IMR-90 (cell line): Measurements from ENCODE around the gene TNRC6C. TPM values are rescaled to one million over a fixed set of nuclear protein-coding genes. Genes with fewer than 3 reads are reported as not detected.
"Not testable (repeated sequence)": the region's sequence is repeated elsewhere in the genome, so short reads cannot be mapped to it uniquely, and the experiment has no call there.

Experiments
- ATAC-seq: fragments of 200-7000 bp; cut with Tn5 transposase; 2 replicates; pipeline ENCODE4 v1.9.1; 2020; ENCODE audit warnings: low read depth, mild to moderate bottlenecking, moderate library complexity
- BruUV-seq: library from RNA; stranded (reverse); fragments of 400-500 nt; replicated peaks from 2 replicates; lab custom pipeline; 2021; lab: Mats Ljungman, UMichigan
- CTCF ChIA-PET: fragments of 300-600 bp; formaldehyde crosslinking; extraction: SDS; loops from one replicate; lab custom pipeline; 2021; ENCODE audit warnings: antibody characterized with exemption; lab: Yijun Ruan, JAX
- POLR2A ChIA-PET: fragments of 300-600 bp; sonication (Branson Sonifier 250); formaldehyde crosslinking; loops from one replicate; lab custom pipeline; 2022; ENCODE audit warnings: antibody characterized with exemption; ENCODE audit not compliant: unreplicated experiment; lab: Charles Lee
- DNase-seq: peaks from one replicate; pipeline ENCODE4 v3.0.0; 2013
- H2AFZ ChIP-seq: replicated peaks from 2 replicates; pipeline ENCODE3; 2013; ENCODE audit warnings: low read length, mild to moderate bottlenecking; ENCODE audit not compliant: poor library complexity
- H2AK5ac ChIP-seq: 2 replicates; pipeline ENCODE4 v1.6.1; 2013; ENCODE audit warnings: low read depth, low read length, inconsistent platforms
- H2AK9ac ChIP-seq: replicated peaks from 2 replicates; pipeline ENCODE3; 2013; ENCODE audit warnings: mild to moderate bottlenecking, low read depth, low read length, moderate library complexity; ENCODE audit not compliant: poor library complexity
- H2BK120ac ChIP-seq: 2 replicates; pipeline ENCODE4 v1.6.1; 2013; ENCODE audit warnings: low read depth, low read length, inconsistent platforms
- H2BK15ac ChIP-seq: 3 replicates; pipeline ENCODE4 v1.6.1; 2013; ENCODE audit warnings: low read depth, low read length, inconsistent platforms
- H2BK20ac ChIP-seq: 2 replicates; pipeline ENCODE4 v1.6.1; 2013; ENCODE audit warnings: low read depth, mild to moderate bottlenecking, inconsistent platforms, low read length, moderate library complexity
- H2BK5ac ChIP-seq: 2 replicates; pipeline ENCODE4 v1.6.1; 2013; ENCODE audit warnings: mild to moderate bottlenecking, low read depth, low read length, inconsistent platforms; ENCODE audit not compliant: poor library complexity, severe bottlenecking
- H3K14ac ChIP-seq: replicated peaks from 2 replicates; pipeline ENCODE4 v1.6.1; 2013; ENCODE audit warnings: low read depth, low read length, inconsistent platforms
- H3K18ac ChIP-seq: 2 replicates; pipeline ENCODE4 v1.6.1; 2013; ENCODE audit warnings: low read depth, low read length, control low read depth
- H3K23ac ChIP-seq: 2 replicates; pipeline ENCODE4 v1.6.1; 2013; ENCODE audit warnings: low read depth, low read length, inconsistent platforms
- H3K27ac ChIP-seq: 2 replicates; pipeline ENCODE4 v1.5.1; 2013; ENCODE audit warnings: mild to moderate bottlenecking, control low read depth, low read length; ENCODE audit not compliant: insufficient read depth
- H3K27me3 ChIP-seq: 2 replicates; pipeline ENCODE4 v1.6.1; 2013; ENCODE audit warnings: low read length; ENCODE audit not compliant: control insufficient read depth, insufficient read depth
- H3K36me3 ChIP-seq: 2 replicates; pipeline ENCODE4 v1.6.1; 2013; ENCODE audit warnings: low read length, mixed read lengths; ENCODE audit not compliant: control insufficient read depth, insufficient read depth
- H3K4ac ChIP-seq: 2 replicates; pipeline ENCODE4 v1.6.1; 2013; ENCODE audit warnings: low read depth, low read length, inconsistent platforms
- H3K4me1 ChIP-seq: 2 replicates; pipeline ENCODE4 v1.6.1; 2013; ENCODE audit warnings: low read length, mixed read lengths; ENCODE audit not compliant: control insufficient read depth, insufficient read depth
- H3K4me2 ChIP-seq: 2 replicates; pipeline ENCODE4 v1.6.1; 2013; ENCODE audit warnings: low read depth, mild to moderate bottlenecking, control low read depth, low read length, moderate library complexity
- H3K4me3 ChIP-seq: 2 replicates; pipeline ENCODE4 v1.5.1; 2013; ENCODE audit warnings: low read depth, mild to moderate bottlenecking, control low read depth, low read length, moderate library complexity; ENCODE audit not compliant: insufficient read depth
- H3K56ac ChIP-seq: 2 replicates; pipeline ENCODE4 v1.6.1; 2013; ENCODE audit warnings: low read length, inconsistent platforms; ENCODE audit not compliant: insufficient read depth; ENCODE audit errors: extremely low read depth
- H3K79me1 ChIP-seq, 2 experiments: 2 replicates each; pipeline ENCODE4 v1.6.1; 2013; ENCODE audit warnings: low read length in 2 of 2, inconsistent platforms in 1 of 2, low read depth in 1 of 2
- H3K9ac ChIP-seq: 2 replicates; pipeline ENCODE4 v1.6.1; 2013; ENCODE audit warnings: low read depth, low read length, control low read depth
- H3K9me1 ChIP-seq: 2 replicates; pipeline ENCODE4 v1.6.1; 2013; ENCODE audit warnings: low read length, inconsistent platforms; ENCODE audit not compliant: insufficient read depth
- H3K9me3 ChIP-seq: 2 replicates; pipeline ENCODE4 v1.6.1; 2013; ENCODE audit warnings: low read length; ENCODE audit not compliant: control insufficient read depth, insufficient read depth
- H4K20me1 ChIP-seq: 2 replicates; pipeline ENCODE4 v1.6.1; 2013; ENCODE audit warnings: low read length, inconsistent platforms; ENCODE audit not compliant: insufficient read depth
- H4K5ac ChIP-seq: 2 replicates; pipeline ENCODE4 v1.6.1; 2013; ENCODE audit warnings: mild to moderate bottlenecking, low read depth, low read length, control low read depth
- H4K8ac ChIP-seq, 2 experiments: 2 replicates each; pipeline ENCODE4 v1.6.1; 2013; ENCODE audit warnings: low read depth in 2 of 2, low read length in 2 of 2, control low read depth in 1 of 2, inconsistent platforms in 1 of 2
- H4K91ac ChIP-seq: 2 replicates; pipeline ENCODE4 v1.6.1; 2013; ENCODE audit warnings: low read depth, low read length, inconsistent platforms; ENCODE audit not compliant: insufficient read depth
- MXI1 ChIP-seq: IDR thresholded peaks from 2 replicates; pipeline ENCODE4 v1.6.1; 2012; ENCODE audit warnings: low read depth, mild to moderate bottlenecking, low read length, moderate library complexity, borderline replicate concordance
- NFE2L2 ChIP-seq: fragments of 150-350 bp; IDR thresholded peaks from 2 replicates; pipeline ENCODE4 v1.6.1; 2016; ENCODE audit warnings: low read depth, mild to moderate bottlenecking, low read length
- RCOR1 ChIP-seq: IDR thresholded peaks from 2 replicates; pipeline ENCODE4 v1.6.1; 2012; ENCODE audit warnings: mild to moderate bottlenecking, low read length, improper control_type of control experiment; ENCODE audit not compliant: insufficient replicate concordance
- WGBS, 2 experiments: methylation state at CpG; one replicate each; pipeline versions ENCODE4 v1.1.5 to v1.1.7; 2013; ENCODE audit warnings: missing lambda C conversion rate in 2 of 2; ENCODE audit not compliant: insufficient read length in 1 of 2; ENCODE audit errors: extremely low coverage in 2 of 2; 5-methylcytosine and 5-hydroxymethylcytosine counted together
- dilution Hi-C: fragments of 300-500 bp; cut with HindIII; formaldehyde crosslinking; loops from one replicate; pipeline ENCODE4 v1.14.3; 2018; ENCODE audit warnings: low sequenced_read_pairs; ENCODE audit not compliant: unreplicated experiment
- in situ Hi-C: fragments of 300-500 bp; cut with MboI; formaldehyde crosslinking; loops from 3 replicates; pipeline ENCODE4 v1.14.3; 2019; ENCODE audit warnings: low sequenced_read_pairs, inconsistent platforms, mixed read lengths
- intact Hi-C: fragments of 100-400 bp; cut with micrococcal nuclease; formaldehyde crosslinking; loops from 2 replicates; pipeline ENCODE4 v1.10.0; 2022
- polyA plus RNA-seq, 3 experiments: library from polyadenylated mRNA; depleted of rRNA; stranded (reverse); fragments of >200 nt; gene quantifications; 2 replicates each; pipeline ENCODE4 v1.2.3, GENCODE V29; 2012; ENCODE audit warnings: low replicate concordance in 1 of 3
- total RNA-seq: library from RNA; depleted of rRNA; stranded (reverse); fragments of >200 nt; gene quantifications from 2 replicates; pipeline ENCODE4 v1.2.3, GENCODE V29; 2012
- TF ChIP-seq, protein P1 (sequence below): conservative IDR thresholded peaks from 2 replicates; pipeline ENCODE4 v1.5.1; 2012; ENCODE audit warnings: mild to moderate bottlenecking, low read depth, low read length, improper control_type of control experiment
- TF ChIP-seq, protein P2 (sequence below): fragments of 150-350 bp; IDR thresholded peaks from 2 replicates; pipeline ENCODE4 v1.6.1; 2016; ENCODE audit warnings: low read depth, mild to moderate bottlenecking, low read length, moderate library complexity, borderline replicate concordance

TNRC6C gene
- total and polyA plus RNA-seq, 2 of the 4 experiments (the other 2 are of a cell fraction) = 1.6 to 2.7 TPM

- Histone ChIP-seq H3K9me1 (peaks cover 5% of the 10 kb centered on the region; the same call in 1 of the 2 replicates), H4K8ac (no peak overlapping the region), H3K9me3 (no peaks in the 10 kb centered on the region), H3K9ac (no peak overlapping the region), H3K4me3 (no peak overlapping the region), H2BK5ac (no peak overlapping the region), H2BK120ac (no peak overlapping the region), H3K4me1 (no peaks in the 10 kb centered on the region), H3K79me1 (peaks cover 7 to 8% of the 10 kb centered on the region in 2 experiments; a peak in 3 of 4 replicates), H3K56ac (no peak overlapping the region), H2AK5ac (no peak overlapping the region), H4K20me1 (peaks cover 4% of the 10 kb centered on the region; the same call in 1 of the 2 replicates), H3K4me2 (no peak overlapping the region), H2BK20ac (no peak overlapping the region), H4K91ac (no peak overlapping the region), H3K36me3 (no peaks in the 10 kb centered on the region), H3K18ac (no peak overlapping the region), H2AFZ (no peak overlapping the region), H3K4ac (no peak overlapping the region), H2BK15ac (no peak overlapping the region), H3K23ac (no peak overlapping the region), H3K14ac (no peak overlapping the region), H2AK9ac (no peak overlapping the region), H3K27ac (no peak overlapping the region), H3K27me3 (no peaks in the 10 kb centered on the region), H4K5ac (no peak overlapping the region)
- WGBS, 2 experiments = no CpG with 5 or more reads among the region's 4 CpGs
- ATAC-seq = no peak
- ChIA-PET POLR2A (no interaction called here), CTCF (no interaction called here)
- dilution Hi-C loops = no loop called here
- intact Hi-C loops = no loop called here
- TF ChIP-seq, protein P1, sequence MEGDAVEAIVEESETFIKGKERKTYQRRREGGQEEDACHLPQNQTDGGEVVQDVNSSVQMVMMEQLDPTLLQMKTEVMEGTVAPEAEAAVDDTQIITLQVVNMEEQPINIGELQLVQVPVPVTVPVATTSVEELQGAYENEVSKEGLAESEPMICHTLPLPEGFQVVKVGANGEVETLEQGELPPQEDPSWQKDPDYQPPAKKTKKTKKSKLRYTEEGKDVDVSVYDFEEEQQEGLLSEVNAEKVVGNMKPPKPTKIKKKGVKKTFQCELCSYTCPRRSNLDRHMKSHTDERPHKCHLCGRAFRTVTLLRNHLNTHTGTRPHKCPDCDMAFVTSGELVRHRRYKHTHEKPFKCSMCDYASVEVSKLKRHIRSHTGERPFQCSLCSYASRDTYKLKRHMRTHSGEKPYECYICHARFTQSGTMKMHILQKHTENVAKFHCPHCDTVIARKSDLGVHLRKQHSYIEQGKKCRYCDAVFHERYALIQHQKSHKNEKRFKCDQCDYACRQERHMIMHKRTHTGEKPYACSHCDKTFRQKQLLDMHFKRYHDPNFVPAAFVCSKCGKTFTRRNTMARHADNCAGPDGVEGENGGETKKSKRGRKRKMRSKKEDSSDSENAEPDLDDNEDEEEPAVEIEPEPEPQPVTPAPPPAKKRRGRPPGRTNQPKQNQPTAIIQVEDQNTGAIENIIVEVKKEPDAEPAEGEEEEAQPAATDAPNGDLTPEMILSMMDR = no peak
- TF ChIP-seq, protein P2, sequence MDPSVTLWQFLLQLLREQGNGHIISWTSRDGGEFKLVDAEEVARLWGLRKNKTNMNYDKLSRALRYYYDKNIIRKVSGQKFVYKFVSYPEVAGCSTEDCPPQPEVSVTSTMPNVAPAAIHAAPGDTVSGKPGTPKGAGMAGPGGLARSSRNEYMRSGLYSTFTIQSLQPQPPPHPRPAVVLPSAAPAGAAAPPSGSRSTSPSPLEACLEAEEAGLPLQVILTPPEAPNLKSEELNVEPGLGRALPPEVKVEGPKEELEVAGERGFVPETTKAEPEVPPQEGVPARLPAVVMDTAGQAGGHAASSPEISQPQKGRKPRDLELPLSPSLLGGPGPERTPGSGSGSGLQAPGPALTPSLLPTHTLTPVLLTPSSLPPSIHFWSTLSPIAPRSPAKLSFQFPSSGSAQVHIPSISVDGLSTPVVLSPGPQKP = no peak
- TF ChIP-seq RCOR1 (no peak), MXI1 (no peak), NFE2L2 (no peak)
- no peak for DNase-seq
- in situ Hi-C loops = no loop called here
- BruUV-seq = no TSS peak
Observed at GRCh38 chr17:77974396-77974795, 15.9 kb downstream of the TNRC6C start.

DNA sequence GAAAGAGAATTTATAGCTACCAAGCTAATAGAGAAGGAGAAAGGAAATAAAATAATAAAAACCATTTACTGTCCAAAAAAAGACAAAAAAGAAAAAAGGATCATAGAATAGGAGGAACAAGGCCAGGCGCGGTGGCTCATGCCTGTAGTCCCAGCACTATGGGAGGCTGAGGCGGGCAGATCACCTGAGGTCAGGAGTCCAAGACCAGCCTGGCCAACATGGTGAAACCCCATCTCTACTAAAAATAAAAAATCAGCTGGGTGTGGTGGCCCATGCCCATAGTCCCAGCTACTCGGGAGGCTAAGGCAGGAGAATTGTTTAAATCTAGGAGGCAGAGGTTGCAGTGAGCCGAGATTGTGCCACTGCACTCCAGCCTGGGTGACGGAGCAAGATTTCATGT is 23.9 kb downstream of the TNRC6C start:
- H2BK120ac ChIP-seq, intact Hi-C loops, H3K27me3 ChIP-seq, H3K23ac ChIP-seq, in situ Hi-C loops, POLR2A ChIA-PET, H3K4me1 ChIP-seq, H3K9ac ChIP-seq, H3K14ac ChIP-seq, H2BK5ac ChIP-seq, H3K27ac ChIP-seq, H3K18ac ChIP-seq, H4K20me1 ChIP-seq, H4K91ac ChIP-seq, H3K9me1 ChIP-seq, H2AFZ ChIP-seq, ATAC-seq, H3K4me2 ChIP-seq, H3K56ac ChIP-seq, H3K4ac ChIP-seq, H4K8ac ChIP-seq, BruUV-seq, H3K36me3 ChIP-seq, H2AK9ac ChIP-seq, H4K5ac ChIP-seq, H2BK20ac ChIP-seq, H2AK5ac ChIP-seq, DNase-seq, dilution Hi-C loops, H3K9me3 ChIP-seq, H2BK15ac ChIP-seq, H3K4me3 ChIP-seq: not testable (repeated sequence)
- peaks cover 0 to 12% of the 10 kb centered on the region in 2 experiments; a peak in 2 of 4 replicates for H3K79me1 ChIP-seq
- CTCF ChIA-PET = interaction anchor here (0.6 kb wide), 2 partner anchors 67 to 408 kb away, joined by 4 to 6 read pairs; no protein-coding TSS in a partner anchor
- WGBS, 2 experiments = no CpG with 5 or more reads among the region's 6 CpGs
